Stomach (tissue), 9 donors: ENCODE results near the gene ST8SIA6. TPM values are rescaled to one million over a fixed set of nuclear protein-coding genes. Genes with fewer than 3 reads are reported as not detected.

Experiments used
- DNase-seq, 2 donors: peaks; one replicate each; pipeline versions ENCODE4 v3.0.0 to v3.0.0-alpha.2; 2013 to 2019
- H3K27ac ChIP-seq, 5 donors: fragments of 200-600 bp in 4 of 5; sonication (generic) in 4 of 5; one replicate each; pipeline ENCODE4 v1.5.1; 2013 to 2019; ENCODE audit warnings: mild to moderate bottlenecking in 1 of 5, moderate library complexity in 1 of 5
- H3K27me3 ChIP-seq, 3 donors: fragments of 200-600 bp; sonication (generic); one replicate each; pipeline ENCODE4 v1.5.1; 2017 to 2019; ENCODE audit warnings: mixed run types in 1 of 3
- H3K36me3 ChIP-seq, 4 donors: fragments of 200-600 bp; sonication (generic); 1 replicate in 3 of 4; 2 replicates in 1 of 4; pipeline ENCODE4 v1.5.1; 2016 to 2019
- H3K4me1 ChIP-seq, 4 donors: fragments of 200-600 bp; sonication (generic); one replicate each; pipeline ENCODE4 v1.5.1; 2016 to 2019
- H3K4me3 ChIP-seq, 4 donors: fragments of 200-600 bp; sonication (generic) in 3 of 4; one replicate each; pipeline ENCODE4 v1.5.1; 2016 to 2019; ENCODE audit warnings: mild to moderate bottlenecking in 1 of 4
- H3K9me3 ChIP-seq, 4 donors: fragments of 200-600 bp; sonication (generic); one replicate each; pipeline ENCODE4 v1.5.1; 2016 to 2019
- EP300 ChIP-seq: sonication (generic); formaldehyde crosslinking; IDR thresholded peaks from one replicate; pipeline ENCODE4 v1.6.1; 2017; ENCODE audit warnings: antibody characterized with exemption
- POLR2A ChIP-seq, 4 donors: fragments of 450-650 bp; IDR thresholded peaks; one replicate each; pipeline ENCODE4 v1.6.1; 2016; ENCODE audit warnings: antibody characterized with exemption in 4 of 4, control low read depth in 2 of 4, mild to moderate bottlenecking in 1 of 4, moderate library complexity in 1 of 4
- POLR2AphosphoS5 ChIP-seq, 3 donors: sonication (generic); formaldehyde crosslinking; IDR thresholded peaks; one replicate each; pipeline ENCODE4 v1.6.1; 2016; ENCODE audit warnings: antibody characterized with exemption in 3 of 3
- WGBS, 5 donors: extraction: QIAGEN DNeasy Blood & Tissue Kit in 3 of 5; methylation state at CpG; one replicate each; pipeline versions ENCODE4 v1.1.5 to v1.1.7; 2013 to 2018; 5-methylcytosine and 5-hydroxymethylcytosine counted together
- intact Hi-C: fragments of 100-400 bp; cut with DNase I; formaldehyde crosslinking; loops from one replicate; pipeline ENCODE4 v1.15.1; 2023; ENCODE audit warnings: low total_unique reads
- polyA plus RNA-seq, 3 donors: library from polyadenylated mRNA; stranded (reverse); fragments of 200-250 nt; gene quantifications; one replicate each; pipeline ENCODE4 v1.2.3, GENCODE V29; 2013
- total RNA-seq, 5 donors: library from RNA; depleted of rRNA; stranded (reverse); fragments of >200 nt; gene quantifications; one replicate each; pipeline versions ENCODE4 v1.1.0 to v1.2.3, GENCODE V29; 2014 to 2016
- TF ChIP-seq, protein P1 (sequence below), 7 experiments: fragments of 450-650 bp in 4 of 7; fragments of 200-600 bp in 3 of 7; sonication (generic) in 3 of 7; IDR thresholded peaks; one replicate each; pipeline ENCODE4 v1.5.1; 2016 to 2019; ENCODE audit warnings: antibody characterized with exemption in 7 of 7, control low read depth in 2 of 7, mild to moderate bottlenecking in 1 of 7
- donor health status: healthy with polysubstance abuse.
- donor health status: Bipolar disorder and iron deficiency.
- donor health status: healthy.

The ST8SIA6 gene
- total and polyA plus RNA-seq, 8 donors: 0.08 to 3.7 (median 0.19) TPM; not detected in 5

DNA sequence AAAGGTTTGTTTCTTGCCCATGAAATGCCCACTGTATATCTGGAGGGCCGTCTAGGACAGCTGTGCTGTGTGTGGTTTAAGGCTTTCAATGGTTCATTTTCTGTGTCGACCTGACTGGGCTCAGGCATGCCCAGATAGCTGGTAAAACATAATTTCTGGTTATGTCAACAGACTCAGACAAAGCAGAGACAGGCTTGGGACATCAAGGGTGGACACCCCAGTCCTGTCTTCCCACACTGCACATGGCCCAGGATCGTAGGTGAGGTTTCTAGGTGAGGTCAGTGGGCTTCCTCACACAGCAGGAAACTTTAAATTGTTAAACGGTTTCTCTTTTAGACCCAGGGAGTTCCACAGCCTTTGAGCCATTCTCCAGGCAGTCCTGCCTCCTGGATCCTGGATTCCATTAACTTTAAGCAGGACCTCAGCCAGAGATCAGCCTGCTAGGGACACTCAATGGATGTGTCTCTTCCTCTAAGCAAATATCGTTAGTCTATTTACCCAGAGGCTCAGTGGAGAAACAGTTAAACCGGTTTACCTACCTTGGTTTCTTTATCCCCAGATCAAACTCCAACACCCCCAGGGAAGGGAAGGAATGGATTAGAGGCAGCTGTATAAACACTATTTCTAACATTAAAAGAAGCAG lies 66.4 kb downstream of the ST8SIA6 start:
- DNase-seq: peak in 1 of 2 donors; percentile 63
- H3K27ac ChIP-seq: no peak overlapping the region
- no peaks in the 10 kb centered on the region for H3K9me3 ChIP-seq
- WGBS, 5 donors: 18 to 40% (median 24%) methylated on average over 6 of the region's 6 CpGs
- no peaks in the 10 kb centered on the region for H3K27me3 ChIP-seq
- H3K4me1 ChIP-seq: peaks cover 0 to 7% (median 0%) of the 10 kb centered on the region in 4 donors
- intact Hi-C loops: no loop called here
- H3K36me3 ChIP-seq: no peaks in the 10 kb centered on the region
- no peak overlapping the region for H3K4me3 ChIP-seq
- TF ChIP-seq EP300 (no peak), POLR2AphosphoS5 (IDR thresholded peaks at IDR 0.05) (no peak), POLR2A (IDR thresholded peaks at IDR 0.05) (no peak)

DNA sequence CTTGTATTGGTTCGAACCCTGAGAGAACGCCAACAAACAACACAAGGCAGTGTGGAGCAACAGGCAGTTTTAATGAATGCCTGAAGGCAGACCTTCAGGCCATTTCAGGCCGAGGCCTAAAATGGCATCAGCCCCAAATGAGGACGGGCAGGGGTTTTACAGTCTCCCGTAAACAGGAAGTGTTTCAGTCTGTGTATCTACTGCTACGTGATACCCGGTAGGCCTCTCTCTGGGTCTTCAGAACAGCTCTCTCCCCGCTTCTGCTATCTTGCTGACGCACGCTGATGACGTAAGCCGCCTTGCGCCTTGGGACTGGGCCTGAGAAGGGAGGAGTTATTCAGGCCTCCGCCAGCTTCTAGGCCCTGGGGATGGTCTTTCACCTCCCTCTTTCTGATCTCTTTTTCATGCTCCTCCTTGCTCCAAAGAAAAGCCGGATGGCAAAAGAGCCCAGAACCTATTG lies 67.7 kb downstream of the ST8SIA6 start:
- intact Hi-C loops: no loop called here
- no peaks in the 10 kb centered on the region for H3K9me3 ChIP-seq
- peaks cover 0 to 10% (median 3%) of the 10 kb centered on the region in 4 donors for H3K4me1 ChIP-seq
- no peak overlapping the region for H3K4me3 ChIP-seq
- TF ChIP-seq POLR2AphosphoS5 (IDR thresholded peaks at IDR 0.05): no peak
- TF ChIP-seq EP300: no peak
- TF ChIP-seq, protein P1, sequence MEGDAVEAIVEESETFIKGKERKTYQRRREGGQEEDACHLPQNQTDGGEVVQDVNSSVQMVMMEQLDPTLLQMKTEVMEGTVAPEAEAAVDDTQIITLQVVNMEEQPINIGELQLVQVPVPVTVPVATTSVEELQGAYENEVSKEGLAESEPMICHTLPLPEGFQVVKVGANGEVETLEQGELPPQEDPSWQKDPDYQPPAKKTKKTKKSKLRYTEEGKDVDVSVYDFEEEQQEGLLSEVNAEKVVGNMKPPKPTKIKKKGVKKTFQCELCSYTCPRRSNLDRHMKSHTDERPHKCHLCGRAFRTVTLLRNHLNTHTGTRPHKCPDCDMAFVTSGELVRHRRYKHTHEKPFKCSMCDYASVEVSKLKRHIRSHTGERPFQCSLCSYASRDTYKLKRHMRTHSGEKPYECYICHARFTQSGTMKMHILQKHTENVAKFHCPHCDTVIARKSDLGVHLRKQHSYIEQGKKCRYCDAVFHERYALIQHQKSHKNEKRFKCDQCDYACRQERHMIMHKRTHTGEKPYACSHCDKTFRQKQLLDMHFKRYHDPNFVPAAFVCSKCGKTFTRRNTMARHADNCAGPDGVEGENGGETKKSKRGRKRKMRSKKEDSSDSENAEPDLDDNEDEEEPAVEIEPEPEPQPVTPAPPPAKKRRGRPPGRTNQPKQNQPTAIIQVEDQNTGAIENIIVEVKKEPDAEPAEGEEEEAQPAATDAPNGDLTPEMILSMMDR (IDR thresholded peaks at IDR 0.05): no peak
- TF ChIP-seq POLR2A (IDR thresholded peaks at IDR 0.05): no peak
- no peaks in the 10 kb centered on the region for H3K36me3 ChIP-seq
- H3K27me3 ChIP-seq: no peaks in the 10 kb centered on the region
- no peak overlapping the region for H3K27ac ChIP-seq
- WGBS, 5 donors: 85 to 94% (median 86%) methylated on average over 15 of the region's 15 CpGs
- peak in 1 of 2 donors; percentile 5 for DNase-seq

DNA sequence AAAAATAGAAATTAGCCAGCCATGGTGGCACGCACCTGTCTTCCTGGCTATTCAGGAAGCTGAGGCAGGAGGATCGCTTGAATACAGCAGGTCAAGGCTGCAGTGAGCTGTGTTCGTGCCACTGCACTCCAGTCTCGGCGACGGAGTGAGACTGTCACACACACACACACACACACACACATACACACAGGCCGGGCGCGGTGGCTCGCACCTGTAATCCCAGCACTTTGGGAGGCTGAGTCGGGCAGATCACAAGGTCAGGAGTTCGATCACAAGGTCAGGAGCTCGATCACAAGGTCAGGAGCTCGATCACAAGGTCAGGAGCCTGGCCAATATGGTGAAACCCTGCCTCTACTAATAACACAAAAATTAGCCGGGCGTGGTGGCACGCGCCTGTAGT lies 68.4 kb downstream of the ST8SIA6 start:
- 93 to 98% (median 96%) methylated on average over 17 to 18 of the region's 18 CpGs for WGBS, 5 donors
- H3K27ac ChIP-seq: no peak overlapping the region
- peaks cover 0 to 16% (median 3%) of the 10 kb centered on the region in 4 donors for H3K4me1 ChIP-seq
- no peaks in the 10 kb centered on the region for H3K27me3 ChIP-seq
- intact Hi-C loops: no loop called here
- H3K36me3 ChIP-seq: no peaks in the 10 kb centered on the region
- no peak overlapping the region for H3K4me3 ChIP-seq
- H3K9me3 ChIP-seq: no peaks in the 10 kb centered on the region
- TF ChIP-seq EP300: no peak
- TF ChIP-seq, protein P1 (IDR thresholded peaks at IDR 0.05): no peak
- TF ChIP-seq POLR2A (IDR thresholded peaks at IDR 0.05): no peak
- no peak for TF ChIP-seq POLR2AphosphoS5 (IDR thresholded peaks at IDR 0.05)
- no peak for DNase-seq

DNA sequence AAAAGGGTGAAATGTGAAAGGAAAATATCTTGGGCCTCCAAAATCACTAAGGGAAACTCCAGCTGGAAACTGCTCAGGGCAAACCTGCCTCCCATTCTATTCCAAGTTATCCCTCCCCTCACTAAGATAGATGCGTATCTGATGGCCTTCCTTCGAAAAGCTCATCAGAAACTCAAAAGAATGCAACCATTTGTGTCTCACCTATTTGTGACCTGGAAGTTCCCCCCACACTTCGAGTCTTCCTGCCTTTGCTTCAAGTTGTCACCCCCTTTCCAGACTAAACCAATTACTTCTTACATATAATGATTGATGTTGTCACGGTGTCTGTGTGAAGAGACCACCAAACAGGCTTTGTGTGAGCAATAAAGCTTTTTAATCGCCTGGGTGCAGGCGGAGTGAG lies 69.3 kb downstream of the ST8SIA6 start:
- Histone ChIP-seq H3K36me3 (no peaks in the 10 kb centered on the region), H3K4me1 (peaks cover 0 to 17% (median 3%) of the 10 kb centered on the region in 4 donors), H3K9me3 (no peaks in the 10 kb centered on the region), H3K27me3 (no peaks in the 10 kb centered on the region), H3K4me3 (no peak overlapping the region), H3K27ac (no peak overlapping the region)
- intact Hi-C loops: no loop called here
- no peak for DNase-seq
- 69 to 80% (median 77%) methylated on average over 6 of the region's 6 CpGs for WGBS, 5 donors
- TF ChIP-seq, protein P1 (IDR thresholded peaks at IDR 0.05): no peak
- TF ChIP-seq POLR2AphosphoS5 (IDR thresholded peaks at IDR 0.05) (no peak), POLR2A (IDR thresholded peaks at IDR 0.05) (no peak), EP300 (no peak)
